Spleen (tissue), 7 donors: Measurements from ENCODE around the gene TCHP.

Experiments
- CTCF ChIP-seq, 11 experiments: fragments of 200-600 bp in 7 of 11; fragments of 450-650 bp in 4 of 11; sonication (generic) in 4 of 11; IDR thresholded peaks in 8 of 11; conservative IDR thresholded peaks in 3 of 11; 1 replicate in 7 of 11; 2 replicates in 4 of 11; pipeline versions ENCODE4 v1.4.0 to v1.8.0; 2016 to 2021; ENCODE audit warnings: antibody characterized with exemption in 11 of 11, inconsistent platforms in 4 of 11, mild to moderate bottlenecking in 1 of 11
- POLR2A ChIP-seq, 3 donors: fragments of 450-650 bp; IDR thresholded peaks; one replicate each; pipeline ENCODE4 v1.5.1; 2017; ENCODE audit warnings: antibody characterized with exemption in 3 of 3, mild to moderate bottlenecking in 1 of 3
- POLR2AphosphoS5 ChIP-seq, 3 donors: sonication (generic); formaldehyde crosslinking; IDR thresholded peaks; one replicate each; pipeline ENCODE4 v1.5.1; 2017; ENCODE audit warnings: antibody characterized with exemption in 3 of 3
- donor health status: DM: no; HTN: no; CAD: no; lungs with moderate emphysema.
- donor health status: DM: no; HTN: no; CAD: no.
- donor health status: DM: no; HTN: no; CAD: no.

DNA sequence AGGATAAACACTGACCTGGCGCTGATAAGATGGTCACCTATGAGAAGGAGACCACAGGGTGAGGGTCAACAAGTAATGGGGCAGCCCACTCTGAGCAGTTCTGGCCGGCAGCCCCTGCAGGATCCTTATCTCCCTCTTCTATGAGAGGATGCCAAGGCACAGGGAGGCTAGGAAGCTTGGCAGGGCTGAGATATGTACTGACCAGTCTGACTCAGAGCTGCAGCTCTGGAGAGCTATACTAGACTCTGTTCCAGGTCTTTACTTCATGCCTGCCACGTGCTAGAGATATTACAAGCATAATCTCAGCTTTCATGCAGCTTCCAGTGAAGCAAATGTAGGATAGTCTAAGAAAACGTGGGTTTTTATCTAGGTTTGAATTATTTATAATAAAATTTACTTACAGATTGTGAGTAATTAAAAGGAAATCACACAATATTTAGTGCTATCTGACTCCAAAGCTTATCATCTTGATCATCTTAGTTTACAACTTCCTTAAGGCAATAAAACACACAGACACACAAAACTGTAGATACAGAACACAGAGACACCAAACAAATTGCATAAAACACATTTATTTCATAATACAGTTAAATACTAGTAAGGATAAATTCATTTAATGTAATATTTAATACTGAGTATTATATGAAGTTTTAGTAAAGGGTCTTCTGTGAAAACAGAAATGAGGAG, 63.8 kb downstream of the TCHP start:
- TF ChIP-seq POLR2A (IDR thresholded peaks at IDR 0.05) (no peak), CTCF (IDR thresholded peaks at IDR 0.05 in 8 of 11, conservative IDR thresholded peaks at IDR 0.05 in 3 of 11) (no peak), POLR2AphosphoS5 (IDR thresholded peaks at IDR 0.05) (no peak)
